Liver (tissue), 9 donors: ENCODE data around the gene NUP50. TPM values are rescaled to one million over a fixed set of nuclear protein-coding genes. Genes with fewer than 3 reads are reported as not detected.

Experiments used
- DNase-seq: peaks from one replicate; pipeline ENCODE4 v3.0.0-alpha.2; 2017; ENCODE audit warnings: low spot score
- H3K27ac ChIP-seq, 2 donors: one replicate each; pipeline ENCODE4 v1.7.0; 2013; ENCODE audit warnings: inconsistent platforms in 2 of 2, low read length in 2 of 2, control low read depth in 1 of 2, low read depth in 1 of 2, mild to moderate bottlenecking in 1 of 2
- H3K27me3 ChIP-seq, 4 donors: one replicate each; pipeline versions ENCODE4 v1.6.1 to v1.7.0; 2013; ENCODE audit warnings: low read length in 3 of 4, inconsistent platforms in 1 of 4, mild to moderate bottlenecking in 1 of 4, moderate library complexity in 1 of 4; ENCODE audit not compliant: control insufficient read depth in 4 of 4, insufficient read depth in 4 of 4
- H3K36me3 ChIP-seq, 4 donors: one replicate each; pipeline versions ENCODE4 v1.6.1 to v1.7.0; 2013; ENCODE audit warnings: low read length in 3 of 4, mild to moderate bottlenecking in 3 of 4, low read depth in 1 of 4, moderate library complexity in 1 of 4; ENCODE audit not compliant: control insufficient read depth in 4 of 4, insufficient read depth in 3 of 4
- H3K4me1 ChIP-seq, 4 donors: one replicate each; pipeline versions ENCODE4 v1.6.1 to v1.7.0; 2013; ENCODE audit warnings: low read length in 3 of 4, mild to moderate bottlenecking in 3 of 4, moderate library complexity in 1 of 4; ENCODE audit not compliant: control insufficient read depth in 4 of 4, insufficient read depth in 4 of 4
- H3K4me3 ChIP-seq, 3 donors: one replicate each; pipeline versions ENCODE4 v1.6.1 to v1.7.0; 2013; ENCODE audit warnings: low read length in 3 of 3, control low read depth in 1 of 3, low read depth in 1 of 3, mild to moderate bottlenecking in 1 of 3
- H3K9ac ChIP-seq, 2 donors: one replicate each; pipeline ENCODE4 v1.7.0; 2013; ENCODE audit warnings: low read length in 2 of 2, mild to moderate bottlenecking in 2 of 2, moderate library complexity in 2 of 2, control low read depth in 1 of 2, low read depth in 1 of 2
- H3K9me3 ChIP-seq, 4 donors: one replicate each; pipeline versions ENCODE4 v1.6.1 to v1.7.0; 2013; ENCODE audit warnings: low read length in 3 of 4; ENCODE audit not compliant: control insufficient read depth in 4 of 4
- EGR1 ChIP-seq, 2 donors: IDR thresholded peaks; 2 replicates each; pipeline ENCODE4 v1.6.1; 2016 to 2018; ENCODE audit warnings: antibody characterized with exemption in 2 of 2, low read depth in 2 of 2
- FOXA1 ChIP-seq: IDR thresholded peaks from 2 replicates; pipeline ENCODE4 v1.6.1; 2016; ENCODE audit warnings: antibody characterized with exemption
- HNF4A ChIP-seq, 2 donors: conservative IDR thresholded peaks; 2 replicates each; pipeline ENCODE4 v1.6.1; 2016; ENCODE audit warnings: antibody characterized with exemption in 2 of 2, mild to moderate bottlenecking in 2 of 2
- HNF4G ChIP-seq: IDR thresholded peaks from 2 replicates; pipeline ENCODE4 v1.6.1; 2016; ENCODE audit warnings: antibody characterized with exemption
- JUND ChIP-seq, 2 donors: IDR thresholded peaks; 2 replicates each; pipeline ENCODE4 v1.6.1; 2016; ENCODE audit warnings: antibody characterized with exemption in 2 of 2
- NR2F2 ChIP-seq: IDR thresholded peaks from 2 replicates; pipeline ENCODE4 v1.6.1; 2016; ENCODE audit warnings: antibody characterized with exemption
- RXRA ChIP-seq, 2 donors: IDR thresholded peaks; 2 replicates each; pipeline ENCODE4 v1.6.1; 2017 to 2018; ENCODE audit warnings: antibody characterized with exemption in 2 of 2, mild to moderate bottlenecking in 1 of 2
- SP1 ChIP-seq: IDR thresholded peaks from 2 replicates; pipeline ENCODE4 v1.6.1; 2018; ENCODE audit warnings: antibody characterized with exemption, mild to moderate bottlenecking
- TAF1 ChIP-seq: conservative IDR thresholded peaks from 2 replicates; pipeline ENCODE4 v1.6.1; 2016; ENCODE audit warnings: antibody characterized with exemption, mild to moderate bottlenecking
- YY1 ChIP-seq: IDR thresholded peaks from 2 replicates; pipeline ENCODE4 v1.6.1; 2016; ENCODE audit warnings: antibody characterized with exemption, mild to moderate bottlenecking
- WGBS: extraction: QIAGEN DNeasy Blood & Tissue Kit; methylation state at CpG from one replicate; pipeline ENCODE4 v1.1.7; 2013; 5-methylcytosine and 5-hydroxymethylcytosine counted together
- polyA plus RNA-seq, 2 donors: library from polyadenylated mRNA; stranded (reverse) in 1 of 2; unstranded in 1 of 2; fragments of 200-250 nt in 1 of 2; fragments of >200 nt in 1 of 2; fragmentation: Nextera tagmentation in 1 of 2; extraction: Ambion mirVana in 1 of 2; gene quantifications; one replicate each; pipeline versions ENCODE4 v1.2.1 to v1.2.3, GENCODE V29; 2013 to 2015
- total RNA-seq, 2 donors: library from RNA; depleted of rRNA; stranded (reverse); fragments of >200 nt; gene quantifications; one replicate each; pipeline ENCODE4 v1.2.3, GENCODE V29; 2014
- TF ChIP-seq, protein P1 (sequence below): fragments of 150-350 bp; IDR thresholded peaks from 2 replicates; pipeline ENCODE4 v1.5.1; 2017; ENCODE audit warnings: improper control_type of control experiment, low read depth, low read length; ENCODE audit not compliant: missing input control
- TF ChIP-seq, protein P2 (sequence below): IDR thresholded peaks from 2 replicates; pipeline ENCODE4 v1.6.1; 2016; ENCODE audit warnings: antibody characterized with exemption
- TF ChIP-seq, protein P3 (sequence below): IDR thresholded peaks from 2 replicates; pipeline ENCODE4 v1.6.1; 2016; ENCODE audit warnings: antibody characterized with exemption
- TF ChIP-seq, protein P4 (sequence below): IDR thresholded peaks from 2 replicates; pipeline ENCODE4 v1.6.1; 2016; ENCODE audit warnings: antibody characterized with exemption, mild to moderate bottlenecking
- TF ChIP-seq, protein P5 (sequence below): IDR thresholded peaks from 2 replicates; pipeline ENCODE4 v1.6.1; 2016; ENCODE audit warnings: antibody characterized with exemption
- donor health status: healthy.
- donor health status: healthy.
- donor health status: healthy.
- donor health status: healthy.
- donor health status: healthy.

NUP50 gene
- total and polyA plus RNA-seq, 4 donors = 8.7 to 48.2 (median 24.8) TPM

DNA sequence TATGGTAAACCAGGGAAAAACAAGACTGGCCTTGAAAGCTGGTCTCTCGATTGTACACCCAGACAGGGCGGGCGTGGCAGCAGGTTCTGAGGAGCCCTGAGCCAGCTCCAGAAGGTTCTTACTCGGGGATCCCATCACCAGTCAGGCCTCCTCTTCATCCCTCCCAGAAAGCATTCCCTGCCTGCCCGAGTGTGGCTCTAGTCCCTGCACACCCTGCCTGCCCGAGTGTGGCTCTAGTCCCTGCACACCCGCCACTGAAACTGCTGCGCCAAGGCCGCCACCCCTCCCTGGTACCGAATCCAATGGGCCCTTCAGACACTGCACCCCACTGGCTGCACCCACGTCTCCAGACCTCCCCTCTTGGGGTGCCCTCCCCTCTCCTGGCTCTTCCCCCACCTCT lies 46.9 kb downstream of the NUP50 start:
- Histone ChIP-seq H3K27ac (no peak overlapping the region), H3K4me1 (peaks cover 0 to 3% (median 0%) of the 10 kb centered on the region in 4 donors), H3K4me3 (no peak overlapping the region), H3K36me3 (peaks cover 0 to 7% (median 1%) of the 10 kb centered on the region in 4 donors), H3K9ac (no peak overlapping the region), H3K9me3 (no peaks in the 10 kb centered on the region), H3K27me3 (no peaks in the 10 kb centered on the region)
- TF ChIP-seq EGR1 (IDR thresholded peaks at IDR 0.05; ENCODE audit: low read depth in 2 of 2) (no peak), HNF4G (no peak), RXRA (IDR thresholded peaks at IDR 0.05) (no peak), SP1 (no peak), NR2F2 (no peak)
- TF ChIP-seq, protein P1, sequence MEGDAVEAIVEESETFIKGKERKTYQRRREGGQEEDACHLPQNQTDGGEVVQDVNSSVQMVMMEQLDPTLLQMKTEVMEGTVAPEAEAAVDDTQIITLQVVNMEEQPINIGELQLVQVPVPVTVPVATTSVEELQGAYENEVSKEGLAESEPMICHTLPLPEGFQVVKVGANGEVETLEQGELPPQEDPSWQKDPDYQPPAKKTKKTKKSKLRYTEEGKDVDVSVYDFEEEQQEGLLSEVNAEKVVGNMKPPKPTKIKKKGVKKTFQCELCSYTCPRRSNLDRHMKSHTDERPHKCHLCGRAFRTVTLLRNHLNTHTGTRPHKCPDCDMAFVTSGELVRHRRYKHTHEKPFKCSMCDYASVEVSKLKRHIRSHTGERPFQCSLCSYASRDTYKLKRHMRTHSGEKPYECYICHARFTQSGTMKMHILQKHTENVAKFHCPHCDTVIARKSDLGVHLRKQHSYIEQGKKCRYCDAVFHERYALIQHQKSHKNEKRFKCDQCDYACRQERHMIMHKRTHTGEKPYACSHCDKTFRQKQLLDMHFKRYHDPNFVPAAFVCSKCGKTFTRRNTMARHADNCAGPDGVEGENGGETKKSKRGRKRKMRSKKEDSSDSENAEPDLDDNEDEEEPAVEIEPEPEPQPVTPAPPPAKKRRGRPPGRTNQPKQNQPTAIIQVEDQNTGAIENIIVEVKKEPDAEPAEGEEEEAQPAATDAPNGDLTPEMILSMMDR = no peak
- TF ChIP-seq, protein P2, sequence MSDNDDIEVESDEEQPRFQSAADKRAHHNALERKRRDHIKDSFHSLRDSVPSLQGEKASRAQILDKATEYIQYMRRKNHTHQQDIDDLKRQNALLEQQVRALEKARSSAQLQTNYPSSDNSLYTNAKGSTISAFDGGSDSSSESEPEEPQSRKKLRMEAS = no peak
- TF ChIP-seq, protein P3, sequence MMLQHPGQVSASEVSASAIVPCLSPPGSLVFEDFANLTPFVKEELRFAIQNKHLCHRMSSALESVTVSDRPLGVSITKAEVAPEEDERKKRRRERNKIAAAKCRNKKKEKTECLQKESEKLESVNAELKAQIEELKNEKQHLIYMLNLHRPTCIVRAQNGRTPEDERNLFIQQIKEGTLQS = no peak
- no peak for DNase-seq
- WGBS = 94% methylated on average over 11 of the region's 11 CpGs

DNA sequence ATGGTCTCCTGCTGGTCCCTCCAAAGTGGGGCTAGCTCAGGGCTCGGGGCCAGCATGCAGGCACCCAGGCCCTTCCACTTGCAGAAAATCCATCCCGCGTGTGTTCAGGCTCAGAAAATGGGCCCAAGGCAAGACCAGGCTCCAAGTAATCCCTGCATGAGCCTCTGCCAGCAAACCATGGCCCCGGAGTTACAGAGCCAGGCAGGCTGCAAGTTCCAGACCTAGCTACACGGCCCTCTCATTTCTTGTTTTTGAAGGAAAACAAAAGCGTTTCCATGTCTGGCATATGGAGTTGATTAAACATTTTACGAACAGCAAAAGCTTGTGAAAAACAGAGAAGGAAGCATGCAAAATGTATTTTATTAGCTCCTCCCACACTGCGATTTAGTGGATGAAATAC lies 47.3 kb downstream of the NUP50 start:
- H3K36me3 ChIP-seq = peaks cover 0 to 7% (median 1%) of the 10 kb centered on the region in 4 donors
- 96% methylated on average over 8 of the region's 8 CpGs for WGBS
- no peak overlapping the region for H3K27ac ChIP-seq
- peaks cover 0 to 3% (median 0%) of the 10 kb centered on the region in 4 donors for H3K4me1 ChIP-seq
- DNase-seq = no peak
- TF ChIP-seq FOXA1 (no peak), TAF1 (no peak), JUND (IDR thresholded peaks at IDR 0.05) (no peak)
- TF ChIP-seq, protein P3 = no peak
- H3K27me3 ChIP-seq = no peaks in the 10 kb centered on the region
- H3K9me3 ChIP-seq = no peaks in the 10 kb centered on the region
- no peak overlapping the region for H3K4me3 ChIP-seq
- no peak overlapping the region for H3K9ac ChIP-seq

DNA sequence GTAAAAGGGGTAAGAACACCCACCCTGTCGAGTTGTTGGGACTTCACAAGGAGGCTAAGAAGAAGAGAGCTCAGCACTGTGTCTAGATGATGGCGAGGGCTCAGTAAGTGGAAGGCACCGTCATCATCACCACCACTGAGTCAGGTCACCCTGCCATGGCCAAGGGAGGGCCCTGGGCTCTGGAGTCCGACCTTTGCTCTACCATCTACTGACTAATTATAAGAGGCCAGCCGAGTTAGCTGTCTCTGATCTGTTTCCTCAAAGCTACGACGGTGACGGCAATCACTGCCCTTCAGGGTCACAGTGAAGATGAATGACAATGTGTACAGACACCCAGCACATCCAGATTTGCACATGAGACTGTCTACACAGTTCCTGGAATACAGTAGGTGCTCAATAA lies 47.7 kb downstream of the NUP50 start:
- WGBS = 92% methylated on average over 8 of the region's 8 CpGs
- TF ChIP-seq HNF4G = no peak
- no peak for TF ChIP-seq TAF1
- TF ChIP-seq, protein P2 = no peak
- Histone ChIP-seq H3K36me3 (peaks cover 0 to 7% (median 1%) of the 10 kb centered on the region in 4 donors), H3K27ac (no peak overlapping the region), H3K9ac (no peak overlapping the region), H3K9me3 (no peaks in the 10 kb centered on the region), H3K27me3 (no peaks in the 10 kb centered on the region), H3K4me1 (peaks cover 0 to 3% (median 0%) of the 10 kb centered on the region in 4 donors), H3K4me3 (no peak overlapping the region)
- no peak for DNase-seq

DNA sequence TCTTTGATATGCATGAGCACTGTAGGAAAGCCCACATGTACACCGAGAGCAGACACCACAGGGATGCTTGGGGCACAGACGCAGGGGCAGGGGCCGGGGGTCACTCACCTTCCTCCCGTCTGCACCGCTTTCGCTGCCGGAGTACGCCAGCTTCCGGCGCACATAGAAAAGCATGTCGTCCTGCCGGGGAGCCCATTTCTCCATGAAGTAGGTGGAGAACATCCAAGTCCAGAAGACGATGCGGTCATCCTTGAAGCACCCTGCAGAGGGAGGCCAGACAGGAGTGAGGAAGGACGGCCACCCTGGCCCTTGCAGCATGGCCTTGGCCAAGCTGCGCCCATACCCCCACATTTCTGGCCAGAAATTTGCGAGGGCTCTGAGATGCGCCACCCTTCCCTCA lies 48.1 kb downstream of the NUP50 start:
- TF ChIP-seq FOXA1 (no peak), NR2F2 (no peak), HNF4A (conservative IDR thresholded peaks at IDR 0.05) (no peak), HNF4G (no peak), EGR1 (IDR thresholded peaks at IDR 0.05; ENCODE audit: low read depth in 2 of 2) (no peak), YY1 (no peak)
- TF ChIP-seq, protein P4, sequence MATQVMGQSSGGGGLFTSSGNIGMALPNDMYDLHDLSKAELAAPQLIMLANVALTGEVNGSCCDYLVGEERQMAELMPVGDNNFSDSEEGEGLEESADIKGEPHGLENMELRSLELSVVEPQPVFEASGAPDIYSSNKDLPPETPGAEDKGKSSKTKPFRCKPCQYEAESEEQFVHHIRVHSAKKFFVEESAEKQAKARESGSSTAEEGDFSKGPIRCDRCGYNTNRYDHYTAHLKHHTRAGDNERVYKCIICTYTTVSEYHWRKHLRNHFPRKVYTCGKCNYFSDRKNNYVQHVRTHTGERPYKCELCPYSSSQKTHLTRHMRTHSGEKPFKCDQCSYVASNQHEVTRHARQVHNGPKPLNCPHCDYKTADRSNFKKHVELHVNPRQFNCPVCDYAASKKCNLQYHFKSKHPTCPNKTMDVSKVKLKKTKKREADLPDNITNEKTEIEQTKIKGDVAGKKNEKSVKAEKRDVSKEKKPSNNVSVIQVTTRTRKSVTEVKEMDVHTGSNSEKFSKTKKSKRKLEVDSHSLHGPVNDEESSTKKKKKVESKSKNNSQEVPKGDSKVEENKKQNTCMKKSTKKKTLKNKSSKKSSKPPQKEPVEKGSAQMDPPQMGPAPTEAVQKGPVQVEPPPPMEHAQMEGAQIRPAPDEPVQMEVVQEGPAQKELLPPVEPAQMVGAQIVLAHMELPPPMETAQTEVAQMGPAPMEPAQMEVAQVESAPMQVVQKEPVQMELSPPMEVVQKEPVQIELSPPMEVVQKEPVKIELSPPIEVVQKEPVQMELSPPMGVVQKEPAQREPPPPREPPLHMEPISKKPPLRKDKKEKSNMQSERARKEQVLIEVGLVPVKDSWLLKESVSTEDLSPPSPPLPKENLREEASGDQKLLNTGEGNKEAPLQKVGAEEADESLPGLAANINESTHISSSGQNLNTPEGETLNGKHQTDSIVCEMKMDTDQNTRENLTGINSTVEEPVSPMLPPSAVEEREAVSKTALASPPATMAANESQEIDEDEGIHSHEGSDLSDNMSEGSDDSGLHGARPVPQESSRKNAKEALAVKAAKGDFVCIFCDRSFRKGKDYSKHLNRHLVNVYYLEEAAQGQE = no peak
- TF ChIP-seq, protein P5, sequence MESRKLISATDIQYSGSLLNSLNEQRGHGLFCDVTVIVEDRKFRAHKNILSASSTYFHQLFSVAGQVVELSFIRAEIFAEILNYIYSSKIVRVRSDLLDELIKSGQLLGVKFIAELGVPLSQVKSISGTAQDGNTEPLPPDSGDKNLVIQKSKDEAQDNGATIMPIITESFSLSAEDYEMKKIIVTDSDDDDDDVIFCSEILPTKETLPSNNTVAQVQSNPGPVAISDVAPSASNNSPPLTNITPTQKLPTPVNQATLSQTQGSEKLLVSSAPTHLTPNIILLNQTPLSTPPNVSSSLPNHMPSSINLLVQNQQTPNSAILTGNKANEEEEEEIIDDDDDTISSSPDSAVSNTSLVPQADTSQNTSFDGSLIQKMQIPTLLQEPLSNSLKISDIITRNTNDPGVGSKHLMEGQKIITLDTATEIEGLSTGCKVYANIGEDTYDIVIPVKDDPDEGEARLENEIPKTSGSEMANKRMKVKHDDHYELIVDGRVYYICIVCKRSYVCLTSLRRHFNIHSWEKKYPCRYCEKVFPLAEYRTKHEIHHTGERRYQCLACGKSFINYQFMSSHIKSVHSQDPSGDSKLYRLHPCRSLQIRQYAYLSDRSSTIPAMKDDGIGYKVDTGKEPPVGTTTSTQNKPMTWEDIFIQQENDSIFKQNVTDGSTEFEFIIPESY = no peak
- no peaks in the 10 kb centered on the region for H3K9me3 ChIP-seq
- peaks cover 0 to 3% (median 0%) of the 10 kb centered on the region in 4 donors for H3K4me1 ChIP-seq
- H3K36me3 ChIP-seq = peaks cover 0 to 7% (median 1%) of the 10 kb centered on the region in 4 donors
- DNase-seq = no peak
- no peak overlapping the region for H3K4me3 ChIP-seq
- H3K9ac ChIP-seq = no peak overlapping the region
- 95% methylated on average over 18 of the region's 18 CpGs for WGBS
- no peak overlapping the region for H3K27ac ChIP-seq
- H3K27me3 ChIP-seq = no peaks in the 10 kb centered on the region
